Heart left ventricle (tissue), 13 donors: ENCODE results near the gene GALNT18.

Experiments
- POLR2A ChIP-seq, 2 donors: fragments of 450-650 bp; IDR thresholded peaks; one replicate each; pipeline ENCODE4 v1.6.1; 2017; ENCODE audit warnings: antibody characterized with exemption in 2 of 2, mild to moderate bottlenecking in 2 of 2, moderate library complexity in 2 of 2
- TF ChIP-seq, protein P1 (sequence below), 12 donors: fragments of 200-600 bp; sonication (generic) in 4 of 12; IDR thresholded peaks; one replicate each; pipeline versions ENCODE4 v1.5.0 to v1.8.0; 2018 to 2022; ENCODE audit warnings: antibody characterized with exemption in 12 of 12, mild to moderate bottlenecking in 5 of 12
- donor health status: ischemic (EF 13 %, LVEDD 7.1; RV severe dilation, severe dysfunction).
- donor health status: DM: no; HTN: yes; CAD: no.
- donor health status: DM: no; HTN: no; CAD: no.
- donor health status: ischemic (EF 25% LVEDD 6.9; RV normal size, moderate dysfunction).
- donor health status: ischemic (EF 25% LVEDD 5.7; RV mildly dilated, moderate dysfunction).
- donor health status: ischemic (EF 35%, LVEDD 5.7; RV mildly dilated, moderate dysfunction).
- donor health status: nonischemic (EF 11% LVEDD 7.7; RV severe dilation, severe dysfunction).
- donor health status: DM: yes; HTN: yes; CAD: no.
- donor health status: PGD.
- donor health status: ischemic (EF 29% LVEDD 5.4; RV normal size, mild dysfunction).
- donor health status: nonischemic (EF 23%, LVEDD 6.1; RV moderate dilation, normal function).

DNA sequence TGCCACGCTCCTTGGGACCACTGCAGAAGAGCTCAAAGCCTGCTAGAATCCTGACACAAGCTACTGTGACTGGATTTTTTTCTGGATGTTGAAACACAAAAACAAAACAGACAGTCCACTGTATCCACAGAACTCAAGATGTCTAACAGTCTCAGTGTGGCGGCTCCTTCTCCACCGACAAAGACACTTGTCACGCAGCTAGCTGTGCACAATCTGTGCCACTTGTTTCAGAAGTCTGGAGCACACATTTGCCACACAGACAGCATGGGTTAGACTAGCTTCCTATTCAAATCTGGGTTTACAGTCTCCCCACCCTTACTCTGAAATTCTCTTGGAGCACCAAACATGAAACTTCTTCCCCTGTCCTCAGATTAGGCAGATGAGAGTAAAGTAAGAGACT is 99.2 kb downstream of the GALNT18 start:
- TF ChIP-seq, protein P1, sequence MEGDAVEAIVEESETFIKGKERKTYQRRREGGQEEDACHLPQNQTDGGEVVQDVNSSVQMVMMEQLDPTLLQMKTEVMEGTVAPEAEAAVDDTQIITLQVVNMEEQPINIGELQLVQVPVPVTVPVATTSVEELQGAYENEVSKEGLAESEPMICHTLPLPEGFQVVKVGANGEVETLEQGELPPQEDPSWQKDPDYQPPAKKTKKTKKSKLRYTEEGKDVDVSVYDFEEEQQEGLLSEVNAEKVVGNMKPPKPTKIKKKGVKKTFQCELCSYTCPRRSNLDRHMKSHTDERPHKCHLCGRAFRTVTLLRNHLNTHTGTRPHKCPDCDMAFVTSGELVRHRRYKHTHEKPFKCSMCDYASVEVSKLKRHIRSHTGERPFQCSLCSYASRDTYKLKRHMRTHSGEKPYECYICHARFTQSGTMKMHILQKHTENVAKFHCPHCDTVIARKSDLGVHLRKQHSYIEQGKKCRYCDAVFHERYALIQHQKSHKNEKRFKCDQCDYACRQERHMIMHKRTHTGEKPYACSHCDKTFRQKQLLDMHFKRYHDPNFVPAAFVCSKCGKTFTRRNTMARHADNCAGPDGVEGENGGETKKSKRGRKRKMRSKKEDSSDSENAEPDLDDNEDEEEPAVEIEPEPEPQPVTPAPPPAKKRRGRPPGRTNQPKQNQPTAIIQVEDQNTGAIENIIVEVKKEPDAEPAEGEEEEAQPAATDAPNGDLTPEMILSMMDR (IDR thresholded peaks at IDR 0.05), result no peak
- no peak for TF ChIP-seq POLR2A (IDR thresholded peaks at IDR 0.05)
